Naive thymus-derived CD8-positive, alpha-beta T cell (primary cell): Measurements from ENCODE around the gene SEC14L6. TPM values are rescaled to one million over a fixed set of nuclear protein-coding genes. Genes with fewer than 3 reads are reported as not detected.
A peak's percentile ranks its signal among the peaks of the same experiment; 100 is the strongest.

Source experiments
- ATAC-seq, 2 donors: fragments of 150-1000 bp; cut with Tn5 transposase in 1 of 2; sonication (Bioruptor Pico), chemical (Tn5 transposase) in 1 of 2; 1 replicate in 1 of 2; 2 replicates in 1 of 2; pipeline ENCODE4 v1.10.0; 2021; ENCODE audit warnings: mild to moderate bottlenecking in 2 of 2, moderate library complexity in 2 of 2
- POLR2A ChIA-PET: fragments of 350-600 bp; sonication (Branson Sonifier 250); formaldehyde crosslinking; loops from one replicate; lab custom pipeline; 2021; ENCODE audit warnings: antibody characterized with exemption; lab: Charles Lee
- DNase-seq, 10 donors: peaks; one replicate each; pipeline versions ENCODE4 v3.0.0 to v3.0.0-alpha.2; 2020 to 2022
- H3K27ac Mint-ChIP-seq, 10 donors: one replicate each; pipeline ENCODE4 v1.8.0; 2020 to 2022; ENCODE audit warnings: mild to moderate bottlenecking in 10 of 10, mixed read lengths in 10 of 10, moderate library complexity in 4 of 10, inconsistent platforms in 1 of 10
- H3K27me3 Mint-ChIP-seq, 5 donors: one replicate each; pipeline ENCODE4 v1.8.0; 2021 to 2022; ENCODE audit warnings: mixed read lengths in 5 of 5
- H3K36me3 Mint-ChIP-seq, 3 donors: one replicate each; pipeline ENCODE4 v1.8.0; 2020 to 2022; ENCODE audit warnings: mixed read lengths in 3 of 3, mild to moderate bottlenecking in 2 of 3, inconsistent platforms in 1 of 3
- H3K4me1 Mint-ChIP-seq, 4 donors: one replicate each; pipeline ENCODE4 v1.8.0; 2021 to 2022; ENCODE audit warnings: mixed read lengths in 4 of 4
- H3K4me3 Mint-ChIP-seq, 10 donors: one replicate each; pipeline ENCODE4 v1.8.0; 2020 to 2022; ENCODE audit warnings: mild to moderate bottlenecking in 10 of 10, mixed read lengths in 10 of 10, moderate library complexity in 6 of 10, inconsistent platforms in 1 of 10
- H3K9me3 Mint-ChIP-seq, 9 donors: one replicate each; pipeline ENCODE4 v1.8.0; 2020 to 2022; ENCODE audit warnings: mixed read lengths in 9 of 9, mild to moderate bottlenecking in 3 of 9, inconsistent platforms in 1 of 9, moderate library complexity in 1 of 9
- polyA plus RNA-seq, 3 donors: library from polyadenylated mRNA; unstranded; fragments of 300-500 nt; fragmentation: Illumina TruSeq; gene quantifications; one replicate each; pipeline ENCODE4 v1.2.3, GENCODE V29; 2021
- total RNA-seq, 8 experiments: library from RNA in 2 of 8; stranded (reverse) in 2 of 8; gene quantifications; one replicate each; pipeline ENCODE4 v1.2.3 and lab custom pipeline; 2021 to 2026

Gene SEC14L6
- total and polyA plus RNA-seq, 5 experiments from 2014 or later, result not detected

- ATAC-seq (no peak), DNase-seq (no peak)
- Mint-ChIP-seq H3K36me3 (no peaks in the 10 kb centered on the region), H3K9me3 (no peaks in the 10 kb centered on the region), H3K4me3 (no peak overlapping the region), H3K4me1 (peaks cover 0 to 1% (median 0%) of the 10 kb centered on the region in 4 donors), H3K27me3 (peaks cover 0 to 9% (median 2%) of the 10 kb centered on the region in 5 donors), H3K27ac (peak overlapping the region in 1 of 10 donors; percentile 14)
- POLR2A ChIA-PET, result no interaction called here
Measured at GRCh38 chr22:30479981-30480380, 66.6 kb downstream of the SEC14L6 start.

- POLR2A ChIA-PET, result interaction anchor here (0.6 to 1.9 kb wide), 2 partner anchors 51 to 373 kb away, joined by 3 to 4 read pairs; no protein-coding TSS in a partner anchor
- ATAC-seq, result peak; percentile 83 to 91
- peak overlapping the region in 7 of 10 donors; percentile 29 to 86 (median 63) for H3K27ac Mint-ChIP-seq
- H3K36me3 Mint-ChIP-seq, result no peaks in the 10 kb centered on the region
- no peak overlapping the region for H3K4me3 Mint-ChIP-seq
- H3K4me1 Mint-ChIP-seq, result peaks cover 0 to 16% (median 3%) of the 10 kb centered on the region in 4 donors
- no peaks in the 10 kb centered on the region for H3K9me3 Mint-ChIP-seq
- peak in 7 of 10 donors; percentile 18 to 59 (median 33) for DNase-seq
- peaks cover 11 to 23% (median 15%) of the 10 kb centered on the region in 5 donors for H3K27me3 Mint-ChIP-seq
Measured at GRCh38 chr22:30474683-30475424, 71.7 kb downstream of the SEC14L6 start.

DNA sequence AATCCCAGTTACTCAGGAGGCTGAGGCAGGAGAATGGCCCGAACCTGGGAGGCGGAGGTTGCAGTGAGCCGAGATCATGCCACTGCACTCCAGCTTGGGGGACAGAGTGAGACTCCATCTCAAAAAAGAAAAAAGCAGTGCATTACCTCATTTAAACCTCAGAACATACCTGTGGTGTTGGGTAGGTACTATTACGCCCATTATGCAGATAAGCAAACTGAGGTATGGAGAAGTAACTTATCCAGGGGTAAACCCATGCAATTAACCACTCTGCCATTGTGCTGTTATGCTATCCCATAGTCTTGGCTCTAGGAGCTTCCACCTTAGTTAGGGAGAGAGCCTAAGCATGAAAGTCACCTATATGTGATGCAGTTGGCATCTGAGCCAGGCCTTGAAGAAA, 72.4 kb downstream of the SEC14L6 start:
- Mint-ChIP-seq H3K36me3 (no peaks in the 10 kb centered on the region), H3K9me3 (no peaks in the 10 kb centered on the region), H3K4me1 (peaks cover 0 to 16% (median 3%) of the 10 kb centered on the region in 4 donors), H3K4me3 (no peak overlapping the region), H3K27ac (peak overlapping the region in 1 of 10 donors; percentile 45), H3K27me3 (peaks cover 11 to 26% (median 16%) of the 10 kb centered on the region in 5 donors)
- DNase-seq (no peak), ATAC-seq (no peak)
- POLR2A ChIA-PET, result no interaction called here

- H3K9me3 Mint-ChIP-seq, result no peaks in the 10 kb centered on the region
- H3K36me3 Mint-ChIP-seq, result no peaks in the 10 kb centered on the region
- H3K27ac Mint-ChIP-seq, result peak overlapping the region in 5 of 10 donors; percentile 29 to 91 (median 34)
- H3K4me1 Mint-ChIP-seq, result peaks cover 0 to 16% (median 3%) of the 10 kb centered on the region in 4 donors
- H3K27me3 Mint-ChIP-seq, result peaks cover 12 to 34% (median 24%) of the 10 kb centered on the region in 5 donors
- ATAC-seq, result peak in 1 of 2 donors; percentile 30
- POLR2A ChIA-PET, result no interaction called here
- H3K4me3 Mint-ChIP-seq, result no peak overlapping the region
- DNase-seq, result peak in 1 of 10 donors; percentile 17
Measured at GRCh38 chr22:30472994-30473720, 73.4 kb downstream of the SEC14L6 start.

Other genes with a start within 250 kb of the SEC14L6 start
- 10 to 100 TPM; 66.7 to 67.7 TPM for gene TBC1D10A, start 219.8 kb downstream of the SEC14L6 start, total RNA-seq
- gene TBC1D10A, start 219.8 kb downstream of the SEC14L6 start, polyA plus RNA-seq, result 10 to 100 TPM; 56.7 to 83.4 (median 62.0) TPM
- 100 to 1,000 TPM; 313 to 314 TPM for gene SF3A1, start 189.8 kb downstream of the SEC14L6 start, total RNA-seq
- 100 to 1,000 TPM in 1 of 3 donors, 10 to 100 TPM in 2; 66.5 to 119 (median 99.8) TPM for gene SF3A1, start 189.8 kb downstream of the SEC14L6 start, polyA plus RNA-seq
- 1 to 10 TPM; 2.8 to 4.1 TPM for gene CCDC157, start 189.7 kb downstream of the SEC14L6 start, total RNA-seq
- 1 to 10 TPM in 2 of 3 donors, under 1 TPM in 1; 0.66 to 2.5 (median 1.1) TPM for gene CCDC157, start 189.7 kb downstream of the SEC14L6 start, polyA plus RNA-seq
- 1 to 10 TPM; 5.6 to 6.2 TPM for gene RNF215, start 159.3 kb downstream of the SEC14L6 start, total RNA-seq
- gene RNF215, start 159.3 kb downstream of the SEC14L6 start, polyA plus RNA-seq, result under 1 TPM; 0.14 to 0.44 (median 0.39) TPM
- gene SEC14L2, start 149.7 kb downstream of the SEC14L6 start, total RNA-seq, result 10 to 100 TPM; 17.8 to 19.9 TPM
- 10 to 100 TPM; 16.8 to 25.9 (median 22.5) TPM for gene SEC14L2, start 149.7 kb downstream of the SEC14L6 start, polyA plus RNA-seq
- gene MTFP1, start 121.0 kb downstream of the SEC14L6 start, total RNA-seq, result 10 to 100 TPM; 15.8 to 18.0 TPM
- 10 to 100 TPM; 42.3 to 53.5 (median 50.0) TPM for gene MTFP1, start 121.0 kb downstream of the SEC14L6 start, polyA plus RNA-seq
- gene SEC14L3, start 74.7 kb downstream of the SEC14L6 start, total RNA-seq, result not detected
- not detected for gene SEC14L3, start 74.7 kb downstream of the SEC14L6 start, polyA plus RNA-seq
- gene SEC14L4, start 41.0 kb downstream of the SEC14L6 start, total RNA-seq, result not detected
- not detected for gene SEC14L4, start 41.0 kb downstream of the SEC14L6 start, polyA plus RNA-seq
- 1 to 10 TPM; 1.6 to 2.7 TPM for gene GAL3ST1, start 27.9 kb upstream of the SEC14L6 start, total RNA-seq
- gene GAL3ST1, start 27.9 kb upstream of the SEC14L6 start, polyA plus RNA-seq, result 1 to 10 TPM in 1 of 3 donors, not detected in 2; 1.1 TPM
- gene PES1, start 45.2 kb upstream of the SEC14L6 start, total RNA-seq, result 10 to 100 TPM; 60.4 to 70.2 TPM
- gene PES1, start 45.2 kb upstream of the SEC14L6 start, polyA plus RNA-seq, result 10 to 100 TPM; 34.0 to 57.8 (median 34.3) TPM
- gene TCN2, start 60.4 kb upstream of the SEC14L6 start, total RNA-seq, result under 1 TPM in 1 of 2 experiments, not detected in 1; 0.62 TPM
- gene TCN2, start 60.4 kb upstream of the SEC14L6 start, polyA plus RNA-seq, result under 1 TPM in 1 of 3 donors, not detected in 2; 0.20 TPM
- gene SLC35E4, start 89.0 kb upstream of the SEC14L6 start, total RNA-seq, result 1 to 10 TPM; 1.5 to 1.6 TPM
- gene SLC35E4, start 89.0 kb upstream of the SEC14L6 start, polyA plus RNA-seq, result under 1 TPM; 0.64 to 0.94 (median 0.94) TPM
- gene DUSP18, start 121.1 kb upstream of the SEC14L6 start, total RNA-seq, result 10 to 100 TPM; 14.8 to 18.6 TPM
- gene DUSP18, start 121.1 kb upstream of the SEC14L6 start, polyA plus RNA-seq, result 1 to 10 TPM; 5.1 to 7.8 (median 6.6) TPM
- 1 to 10 TPM; 1.3 to 1.8 TPM for gene OSBP2, start 148.1 kb upstream of the SEC14L6 start, total RNA-seq
- gene OSBP2, start 148.1 kb upstream of the SEC14L6 start, polyA plus RNA-seq, result under 1 TPM; 0.60 to 0.75 (median 0.70) TPM